HG03469 (cell line): ENCODE results near the gene DNAJC3.
"Not testable (repeated sequence)": the region's sequence is repeated elsewhere in the genome, so short reads cannot be mapped to it uniquely, and the experiment has no call there.

Experiments
- ATAC-seq: cut with Tn5 transposase; IDR thresholded peaks from one replicate; pipeline ENCODE4 v1.9.1; 2021; ENCODE audit warnings: mild to moderate bottlenecking, moderate library complexity, moderate number of reproducible peaks; ENCODE audit not compliant: unreplicated experiment

The DNAJC3 gene

DNA sequence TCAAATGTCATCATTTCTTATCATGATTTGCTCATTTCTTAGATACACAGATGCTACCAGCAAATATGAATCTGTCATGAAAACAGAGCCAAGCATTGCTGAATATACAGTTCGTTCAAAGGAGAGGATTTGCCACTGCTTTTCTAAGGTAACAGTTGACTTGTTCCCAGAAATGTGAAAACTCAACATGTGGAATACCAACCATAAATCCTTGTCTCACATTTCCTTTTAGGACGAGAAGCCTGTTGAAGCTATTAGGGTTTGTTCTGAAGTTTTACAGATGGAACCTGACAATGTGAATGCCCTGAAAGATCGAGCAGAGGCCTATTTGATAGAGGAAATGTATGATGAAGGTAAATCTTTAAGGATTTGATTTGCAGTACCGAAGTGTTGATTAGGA is 86.7 kb downstream of the DNAJC3 start:
- no peak for ATAC-seq

DNA sequence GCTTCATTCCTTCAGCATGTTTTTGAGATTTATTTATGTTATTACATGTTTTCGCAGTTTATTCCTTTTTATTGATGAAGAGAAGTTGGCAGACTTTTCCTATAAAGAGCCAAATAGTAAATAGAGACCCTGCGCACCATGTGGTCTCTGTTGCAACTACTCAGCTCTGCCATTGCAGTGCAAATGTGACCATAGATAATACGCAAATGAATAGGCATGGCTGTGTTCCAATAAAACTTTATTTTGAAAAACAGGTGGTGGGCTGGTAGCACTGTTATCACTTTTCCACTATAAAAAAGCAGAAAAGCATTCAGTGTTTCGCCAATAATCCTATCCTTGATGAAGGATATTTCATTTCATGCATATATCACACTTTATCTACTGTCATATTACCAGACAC is 95.0 kb downstream of the DNAJC3 start:
- no peak for ATAC-seq

DNA sequence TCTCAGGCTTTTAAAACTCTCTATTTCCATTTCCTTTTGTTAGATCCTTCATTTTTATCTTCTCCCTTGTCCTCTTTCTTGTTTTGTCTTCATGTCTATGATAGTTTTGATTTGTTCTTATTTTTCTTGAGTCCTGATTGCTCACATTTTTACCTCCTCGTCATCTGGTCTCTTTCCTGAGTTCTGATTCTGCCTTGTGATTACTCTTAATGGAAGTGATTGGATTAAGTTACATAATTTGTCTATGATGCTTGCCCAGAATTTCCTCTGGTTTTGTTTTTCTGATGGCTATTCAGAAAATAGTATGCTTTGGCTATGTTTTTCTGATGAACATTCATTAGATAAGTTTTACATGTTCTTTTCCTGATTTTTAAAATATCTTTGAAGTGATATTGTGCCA is 102.6 kb downstream of the DNAJC3 start:
- no peak for ATAC-seq

DNA sequence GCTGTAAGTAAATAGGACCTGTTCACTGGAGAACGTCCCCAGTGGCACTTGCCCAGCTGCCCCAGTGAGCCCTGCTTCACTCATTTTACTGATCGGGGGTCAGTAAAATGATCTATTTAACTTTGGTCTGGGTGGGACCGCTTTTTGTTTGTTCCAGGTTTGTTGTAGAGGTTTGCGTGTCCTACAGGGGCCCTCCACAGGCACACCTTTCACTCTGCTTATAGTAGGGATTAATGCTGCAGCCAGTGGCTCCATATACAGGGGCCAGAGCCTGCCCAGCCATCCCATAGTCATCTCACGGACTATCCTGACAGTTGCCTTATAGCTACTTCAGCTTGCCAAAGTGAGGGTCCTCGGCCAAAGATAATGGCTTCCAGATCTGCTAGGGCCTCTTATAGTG is 104.1 kb downstream of the DNAJC3 start:
- no peak for ATAC-seq

DNA sequence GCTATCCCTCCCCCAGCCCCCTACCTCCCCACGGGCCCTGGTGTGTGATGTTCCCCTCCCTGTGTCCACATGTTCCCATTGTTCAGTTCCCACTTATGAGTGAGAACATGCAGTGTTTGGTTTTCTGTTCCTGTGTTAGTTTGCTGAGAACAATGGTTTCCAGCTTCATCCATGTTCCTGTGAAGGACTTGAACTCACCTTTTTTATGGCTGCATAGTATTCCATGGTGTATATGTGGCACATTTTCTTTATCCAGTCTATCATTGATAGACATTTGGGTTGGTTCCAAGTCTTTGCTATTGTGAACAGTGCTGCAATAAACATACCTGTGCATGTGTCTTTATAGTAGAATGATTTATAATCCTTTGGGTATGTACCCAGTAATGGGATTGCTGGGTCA is 105.0 kb downstream of the DNAJC3 start:
- not testable (repeated sequence) for ATAC-seq

DNA sequence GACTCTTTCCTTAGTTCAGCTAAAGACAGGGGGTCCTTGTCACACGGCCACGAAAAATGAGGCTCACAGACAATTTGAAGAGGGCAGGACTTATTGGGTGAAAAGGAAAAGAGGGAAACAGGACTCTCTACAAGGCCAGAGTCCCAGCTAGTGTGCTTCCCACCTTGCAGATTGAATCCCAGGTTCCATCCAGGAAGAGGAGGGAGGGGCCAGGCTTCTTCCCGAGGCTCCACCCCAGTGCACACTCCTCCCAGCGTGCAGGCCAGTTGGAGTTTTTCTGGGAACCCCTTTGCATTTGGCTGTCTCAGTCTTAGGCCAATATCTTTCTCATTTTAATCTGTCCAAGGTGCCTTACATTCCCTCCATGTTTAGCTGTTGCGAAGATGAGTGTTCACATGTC is 106.8 kb downstream of the DNAJC3 start:
- ATAC-seq: no peak

DNA sequence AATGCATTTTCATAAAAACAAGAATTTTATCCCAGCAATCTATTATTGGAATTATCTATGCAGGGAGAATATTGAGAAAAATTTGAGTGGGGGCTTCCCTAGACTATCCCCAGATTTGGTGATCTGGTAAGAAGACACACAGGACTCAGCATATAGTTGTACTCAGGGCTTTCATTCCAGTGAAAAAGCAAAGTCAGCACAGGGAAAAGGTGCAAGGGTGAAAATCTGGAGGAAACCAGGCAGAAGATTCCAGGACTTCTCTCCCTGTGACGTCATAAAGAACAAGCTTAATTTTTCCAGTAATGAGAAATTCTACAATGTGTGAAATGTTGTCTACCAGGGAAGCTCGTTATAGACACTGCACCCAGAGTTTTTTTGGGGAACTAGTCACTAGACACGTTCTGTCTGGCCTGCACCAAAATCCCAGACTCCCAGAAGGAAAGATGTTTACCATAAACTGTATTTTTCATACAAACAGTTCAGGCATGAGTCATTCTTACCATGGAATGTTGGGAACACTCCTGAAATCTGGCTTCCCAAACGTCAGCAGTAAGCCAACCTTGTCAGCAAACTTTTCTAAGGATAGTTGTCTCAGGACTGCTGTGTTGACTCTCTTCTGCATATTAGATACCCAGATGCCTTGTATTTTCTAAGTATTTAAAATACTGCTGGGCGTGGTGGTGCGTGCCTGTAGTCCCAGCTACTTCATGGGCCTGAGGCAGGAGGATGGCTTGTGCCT is 107.4 kb downstream of the DNAJC3 start:
- ATAC-seq: no peak

DNA sequence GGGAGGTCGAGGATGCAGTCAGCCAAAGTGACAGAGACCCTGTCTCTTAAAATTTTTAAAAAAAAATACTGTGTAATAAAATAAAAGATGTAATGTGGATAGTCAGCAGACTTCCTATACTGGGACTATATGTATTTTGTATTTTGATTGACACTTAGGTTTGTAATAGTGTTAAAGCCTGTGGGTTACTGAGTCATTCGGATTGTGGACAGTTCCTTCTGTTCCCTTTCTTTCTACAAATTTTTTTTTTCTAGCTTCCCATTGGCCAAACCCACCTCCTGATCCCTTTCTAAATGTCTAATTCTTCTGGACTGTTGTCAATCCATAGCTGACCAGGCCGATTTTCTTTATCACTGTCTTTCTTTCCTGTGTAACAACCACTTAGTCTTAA is 108.0 kb downstream of the DNAJC3 start:
- ATAC-seq: no peak

DNA sequence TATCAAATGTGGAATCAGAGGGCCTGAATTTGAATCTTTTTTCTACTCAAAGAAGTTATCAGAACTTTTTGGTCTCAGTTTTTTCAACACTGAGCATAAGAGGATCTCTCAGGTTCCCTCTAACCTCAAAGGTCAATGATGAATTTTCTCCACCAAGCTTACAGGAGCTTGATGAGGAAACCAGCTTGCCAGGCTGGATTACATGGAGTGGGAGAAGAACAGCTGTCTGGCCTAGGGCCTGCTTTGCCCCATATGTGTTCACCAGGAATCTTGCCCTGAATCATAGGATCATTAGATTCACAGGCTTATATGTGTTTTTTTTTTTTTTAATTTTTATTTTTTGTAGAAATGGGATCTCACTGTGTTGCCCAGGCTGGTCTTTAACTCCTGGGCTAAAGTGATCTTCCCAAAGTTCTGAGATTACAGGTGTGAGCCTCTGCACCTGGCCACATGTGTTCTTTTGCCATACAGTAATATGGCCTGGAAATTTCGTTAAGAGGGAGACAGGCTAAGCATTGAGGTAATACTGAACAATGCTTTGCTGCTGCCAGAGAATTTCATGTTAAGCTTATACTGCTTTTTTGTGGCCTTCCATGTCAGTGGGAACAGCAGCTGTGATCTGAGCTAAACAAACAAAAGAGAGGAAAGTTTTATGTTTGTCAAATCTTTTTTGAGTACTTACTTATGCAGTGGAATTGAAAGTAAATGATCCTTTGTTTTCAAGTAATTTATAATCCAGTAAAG is 110.6 kb downstream of the DNAJC3 start:
- no peak for ATAC-seq

DNA sequence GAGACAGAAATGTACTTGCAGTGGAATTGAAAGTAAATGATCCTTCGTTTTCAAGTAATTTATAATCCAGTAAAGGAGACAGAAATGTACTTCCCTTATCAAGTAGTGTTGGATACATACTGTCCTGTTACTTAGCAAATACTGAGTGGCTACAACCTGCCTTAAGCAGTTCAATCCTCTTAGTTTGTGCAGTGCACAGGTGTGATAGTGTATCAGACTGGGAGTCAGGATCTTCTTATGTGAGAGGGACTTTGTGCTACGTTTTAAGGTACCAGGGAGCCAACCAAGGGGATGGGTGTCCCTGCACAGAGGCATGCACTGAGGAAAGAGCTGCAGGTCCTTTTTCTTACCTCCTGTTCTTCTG is 111.1 kb downstream of the DNAJC3 start:
- ATAC-seq: no peak

DNA sequence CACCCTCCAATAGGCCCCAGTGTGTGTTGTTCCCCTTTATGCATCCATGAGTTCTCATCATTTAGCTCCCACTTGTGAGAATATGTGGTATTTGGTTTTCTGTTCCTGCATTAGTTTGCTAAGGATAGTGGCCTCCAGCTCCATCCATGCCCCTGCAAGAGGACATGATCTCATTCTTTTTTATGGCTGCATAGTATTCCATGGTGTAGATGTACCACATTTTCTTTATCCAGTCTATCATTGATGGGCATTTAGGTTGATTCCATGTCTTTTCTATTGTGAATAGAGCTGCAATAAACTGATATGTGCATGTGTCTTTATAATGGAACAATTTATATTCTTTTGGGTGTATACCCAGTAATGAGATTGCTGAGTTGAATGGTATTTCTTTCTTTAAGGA is 112.4 kb downstream of the DNAJC3 start:
- not testable (repeated sequence) for ATAC-seq

DNA sequence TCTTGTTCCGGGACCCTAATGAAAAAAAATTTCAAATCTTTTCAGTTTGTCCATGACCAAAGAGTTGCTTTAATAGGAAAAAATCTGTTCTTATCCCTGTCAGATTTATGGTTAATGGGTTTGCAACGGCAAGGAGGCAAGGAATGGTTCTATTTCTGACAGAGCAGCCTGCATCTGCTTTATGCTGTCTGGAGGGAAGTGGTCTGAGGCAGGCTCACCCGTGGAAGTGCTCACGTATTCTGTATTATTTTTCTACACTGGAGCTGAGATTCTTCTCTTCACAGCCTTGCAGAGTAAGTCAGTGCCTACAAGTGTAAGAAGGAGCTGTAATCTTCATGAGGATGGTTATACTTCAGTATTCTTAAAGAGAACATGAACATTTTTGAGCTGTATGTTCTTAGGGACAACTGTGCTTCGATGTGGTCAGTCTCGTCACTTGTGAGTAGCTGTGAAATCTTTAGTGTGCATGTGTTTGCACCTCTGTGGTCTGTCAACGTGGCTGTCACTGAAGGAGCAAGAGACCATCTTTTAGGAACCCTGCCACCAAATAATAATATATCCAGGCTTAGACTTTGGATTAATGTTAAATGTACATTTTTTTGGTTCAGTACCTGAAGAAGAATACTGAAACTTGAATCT is 114.3 kb downstream of the DNAJC3 start:
- no peak for ATAC-seq

DNA sequence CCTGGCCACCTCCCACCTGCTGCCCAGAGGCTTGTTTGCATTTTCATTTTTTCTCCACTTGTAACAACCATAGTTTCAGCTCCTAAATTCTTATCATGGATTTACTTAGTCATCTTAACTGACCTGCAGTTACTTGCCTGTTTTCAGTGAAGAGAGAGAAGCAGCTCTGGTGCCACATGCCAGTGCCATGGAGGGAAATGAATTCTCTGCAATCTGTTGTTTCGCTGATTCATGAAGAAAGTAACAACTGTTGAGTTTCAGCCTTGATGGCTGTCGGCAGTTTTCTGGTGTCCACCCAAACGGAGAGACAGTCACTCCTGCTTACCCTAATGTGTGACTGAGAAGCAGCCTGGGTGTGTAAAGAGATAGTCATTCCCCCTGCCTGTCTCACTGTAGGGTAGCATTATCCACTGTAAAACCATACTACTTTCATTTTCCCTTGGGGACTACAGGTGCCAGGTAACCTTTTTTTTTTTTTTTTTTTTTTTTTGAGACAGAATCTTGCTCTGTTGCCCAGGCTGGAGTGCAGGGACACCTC is 116.1 kb downstream of the DNAJC3 start:
- no peak for ATAC-seq

DNA sequence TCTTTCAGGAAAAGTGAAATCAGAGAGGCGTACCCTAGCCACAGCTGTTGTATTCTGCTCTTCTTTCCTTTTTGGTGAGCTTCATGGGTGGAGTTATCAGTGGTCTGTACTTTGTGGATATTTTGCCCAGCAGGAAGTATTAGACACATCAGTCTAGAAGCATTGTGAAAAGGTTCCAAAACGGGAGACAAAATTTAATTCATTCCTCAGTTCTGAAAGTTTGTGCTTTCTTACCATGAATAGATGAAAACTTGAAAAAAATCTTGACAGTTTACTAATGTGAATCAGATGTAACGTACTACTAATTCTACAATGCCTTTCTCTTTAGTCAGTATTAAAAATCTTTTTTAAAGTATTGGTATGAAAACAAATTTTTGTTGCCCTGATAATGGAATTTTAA is 116.8 kb downstream of the DNAJC3 start:
- ATAC-seq: no peak

DNA sequence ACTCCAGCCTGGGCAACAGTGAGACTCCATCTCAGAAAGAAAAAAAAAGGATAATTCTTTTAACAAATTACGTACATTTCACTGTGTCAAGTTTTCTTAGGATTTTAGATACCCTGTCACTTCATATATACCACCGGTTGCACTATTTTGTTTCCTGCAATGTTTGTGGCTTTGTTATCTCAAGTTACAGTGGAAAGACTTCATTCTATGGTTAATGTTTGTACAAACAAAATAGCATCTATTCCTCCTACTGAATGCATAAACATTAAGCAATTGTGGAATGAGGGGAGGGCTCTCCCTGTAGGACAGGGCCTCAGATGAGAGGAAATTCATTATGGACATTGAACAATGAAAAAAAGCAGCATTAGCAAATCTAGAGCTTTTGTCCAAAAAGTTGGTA is 120.1 kb downstream of the DNAJC3 start:
- ATAC-seq: no peak

DNA sequence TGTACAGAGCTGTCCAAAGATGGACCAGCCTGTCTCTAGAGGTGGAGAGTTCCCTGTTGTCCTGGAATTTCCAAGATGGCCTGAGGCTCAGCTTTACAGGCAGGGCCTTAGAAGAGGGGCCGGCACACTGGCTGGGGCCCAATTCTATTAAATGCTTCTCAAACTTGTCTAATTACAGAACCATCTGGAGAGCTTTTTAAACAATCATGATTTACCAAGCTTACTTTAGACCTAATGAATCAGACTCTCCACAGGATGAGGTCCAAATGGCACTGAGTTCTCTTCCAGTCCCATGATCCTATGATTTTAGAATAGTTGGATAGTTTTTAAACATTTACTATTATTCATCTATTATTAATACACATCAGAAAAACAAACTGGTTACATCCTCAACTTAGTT is 123.5 kb downstream of the DNAJC3 start:
- no peak for ATAC-seq

DNA sequence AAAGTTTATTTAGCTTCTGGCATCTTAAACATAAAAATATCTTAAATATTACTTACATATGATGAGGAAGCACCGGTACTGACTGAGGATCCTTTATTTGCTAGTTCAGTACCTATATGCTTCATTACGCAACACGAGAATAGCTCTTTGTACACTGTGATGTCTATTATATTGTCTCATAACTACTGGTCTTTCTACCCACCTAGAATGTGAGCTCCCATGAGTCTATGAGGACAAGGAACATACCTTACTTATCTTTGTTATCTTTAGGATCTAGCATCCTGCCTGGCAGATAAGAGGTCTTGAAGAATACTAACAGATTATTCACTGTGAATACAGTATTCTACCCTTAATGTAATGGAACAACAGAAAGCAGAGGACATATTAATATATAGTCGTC is 124.9 kb downstream of the DNAJC3 start:
- no peak for ATAC-seq

DNA sequence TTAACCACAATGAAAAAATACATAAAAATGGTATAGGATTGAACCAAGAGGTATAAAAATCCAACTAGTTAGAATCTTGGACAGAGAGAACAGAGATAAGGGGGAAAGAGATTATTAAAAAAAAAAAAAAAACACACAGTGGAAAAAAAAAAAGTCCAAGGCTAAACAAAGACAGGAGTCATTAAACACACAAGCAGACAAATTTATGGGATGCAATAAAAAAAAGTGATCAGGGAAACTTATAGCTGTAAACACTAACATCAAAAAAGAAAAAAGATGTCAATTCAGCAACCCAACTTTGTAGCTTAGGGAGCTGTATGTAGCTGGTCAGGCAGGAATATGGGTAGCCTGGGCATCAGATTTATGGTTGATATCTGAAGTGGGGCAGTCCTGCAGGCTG is 129.0 kb downstream of the DNAJC3 start:
- no peak for ATAC-seq

DNA sequence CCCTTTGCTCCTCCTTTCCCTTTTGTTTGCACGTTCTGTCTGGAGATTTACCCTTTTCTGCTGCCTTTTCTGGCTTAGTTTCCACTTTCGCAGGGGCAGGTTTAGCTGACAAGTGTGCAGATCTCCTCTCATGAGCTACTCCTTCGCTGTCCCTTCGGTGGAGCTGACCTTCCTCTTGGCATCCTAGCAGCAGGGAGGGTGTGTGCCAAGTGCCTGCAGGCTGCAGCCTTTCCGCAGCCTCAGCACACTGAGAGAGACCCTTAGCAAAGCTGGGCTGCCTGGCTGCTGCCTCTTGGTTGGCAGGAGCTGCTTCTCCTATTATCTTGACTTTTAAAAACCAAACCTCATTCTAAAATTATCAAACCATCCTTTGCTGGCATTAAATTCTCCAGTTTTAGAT is 132.5 kb downstream of the DNAJC3 start:
- ATAC-seq: no peak

DNA sequence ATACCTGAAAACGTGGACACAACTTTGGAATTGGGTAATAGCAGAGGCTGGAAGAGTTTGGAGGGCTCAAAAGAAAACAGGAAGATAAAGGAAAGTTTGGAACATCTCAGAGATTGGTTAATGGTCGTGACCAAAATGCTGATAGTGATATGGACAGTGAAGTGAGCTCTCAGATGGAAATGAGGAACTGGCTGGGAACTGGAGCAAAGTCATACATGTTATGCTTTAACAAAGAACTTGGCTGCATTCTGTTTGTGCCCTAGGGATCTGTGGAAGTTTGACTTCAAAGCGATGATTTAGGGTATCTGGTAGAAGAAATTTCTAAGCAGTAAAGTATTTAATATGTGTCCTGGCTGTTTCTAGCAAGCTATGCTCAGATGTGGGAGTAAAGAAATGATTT is 136.2 kb downstream of the DNAJC3 start:
- no peak for ATAC-seq

DNA sequence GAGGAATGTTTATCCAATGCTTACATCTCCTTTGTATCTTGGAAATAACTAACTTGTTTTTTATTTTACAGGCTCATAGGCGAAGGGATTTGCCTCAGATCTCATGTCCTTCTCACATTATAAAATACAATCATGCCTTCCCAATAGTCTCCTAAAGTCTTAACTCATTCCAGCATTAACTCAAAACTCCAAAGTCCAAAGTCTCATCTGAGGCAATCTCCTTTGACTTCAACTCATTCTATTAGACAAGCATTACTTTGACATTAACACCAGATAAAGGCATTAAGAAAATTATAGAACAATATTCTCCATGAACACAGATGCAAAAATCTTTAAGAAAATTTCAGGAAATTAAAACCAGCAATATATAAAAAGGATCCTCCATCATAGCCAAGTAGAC is 137.6 kb downstream of the DNAJC3 start:
- no peak for ATAC-seq

DNA sequence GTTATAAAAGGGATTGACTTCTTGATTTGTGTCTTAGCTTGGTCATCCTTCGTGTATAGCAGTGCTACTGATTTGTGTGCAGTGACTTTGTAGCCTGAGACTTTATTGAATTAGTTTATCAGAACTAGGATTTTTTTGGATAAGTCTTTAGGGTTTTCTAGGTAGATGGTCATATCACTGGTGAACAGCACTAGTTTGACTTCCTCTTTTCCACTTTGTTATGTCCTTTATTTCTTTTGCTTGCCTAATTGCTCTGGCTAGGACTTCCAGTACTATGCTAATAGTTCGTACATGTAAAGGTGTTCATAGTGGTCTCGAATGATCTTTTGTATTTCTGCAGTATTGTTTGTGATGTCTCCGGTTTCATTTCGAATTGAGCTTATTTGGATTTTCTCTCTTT is 145.4 kb downstream of the DNAJC3 start:
- no peak for ATAC-seq
